ENCODE data around the gene ST6GALNAC4. TPM values are rescaled to one million over a fixed set of nuclear protein-coding genes. Genes with fewer than 3 reads are reported as not detected.

Gene ST6GALNAC4
- polyA plus RNA-seq, 1 of the 3 experiments (the other 2 are of a cell fraction), result 30.2 TPM

- peaks cover 0 to 57% of the 10 kb centered on the region in 2 experiments; a peak in 1 of 4 replicates for H3K4me1 ChIP-seq (ENCODE audit: control insufficient read depth in 1 of 2, insufficient read depth in 2 of 2, low read depth in 1 of 2, low read length in 1 of 2)
- peak overlapping the region in 1 of 2 experiments; percentile 62; a peak in 1 of 4 replicates for H3K27ac ChIP-seq (ENCODE audit: low read depth in 2 of 2, low read length in 1 of 2)
- H3K27me3 ChIP-seq (ENCODE audit: insufficient read depth), result no peaks in the 10 kb centered on the region
- CTCF ChIA-PET, result interaction anchor here (0.9 to 10.3 kb wide), 26 partner anchors 10 to 179 kb away, joined by 3 to 219 read pairs (median 12); partner anchors contain the start of genes EEIG1, NAIF1, PIP5KL1 and SLC25A25
- H3K4me3 ChIP-seq (ENCODE audit: low read depth in 2 of 2, low read length in 1 of 2), result no peak overlapping the region
- no peaks in the 10 kb centered on the region for H3K9me2 ChIP-seq
- POLR2A ChIA-PET, result no interaction called here
- WGBS (ENCODE audit: low lambda C conversion rate), result 94% methylated on average over 28 of the region's 38 CpGs
- H3K4me2 ChIP-seq, result no peak overlapping the region
- no peak overlapping the region for H2AFZ ChIP-seq (ENCODE audit: low read depth)
- no peaks in the 10 kb centered on the region for H3K9me3 ChIP-seq
- peaks cover 4 to 52% of the 10 kb centered on the region in 2 experiments for H3K36me3 ChIP-seq (replicated peaks in 1 of 2; ENCODE audit: control insufficient read depth in 1 of 2, insufficient read depth in 2 of 2, low read length in 1 of 2)
- peaks cover 7% of the 10 kb centered on the region; the same call in 1 of the 2 replicates for H4K20me1 ChIP-seq (ENCODE audit: insufficient read depth)
- peaks cover 3% of the 10 kb centered on the region for H3F3A ChIP-seq (replicated peaks; ENCODE audit: insufficient read depth)
- no peak for TF ChIP-seq YY1 (IDR thresholded peaks at IDR 0.05; ENCODE audit: low read depth)
- no peak for TF ChIP-seq POLR2AphosphoS5 (IDR thresholded peaks at IDR 0.05; ENCODE audit: low read depth, low read length)
- no peak overlapping the region for H3K9ac ChIP-seq
- no peaks in the 10 kb centered on the region; the same call in 1 of the 2 replicates for H3K79me2 ChIP-seq (ENCODE audit: insufficient read depth)
- no peak for DNase-seq
Measured at GRCh38 chr9:127944586-127945218, 27.9 kb upstream of the ST6GALNAC4 start.

- no peak overlapping the region for H2AFZ ChIP-seq (ENCODE audit: low read depth)
- H3K4me3 ChIP-seq (ENCODE audit: low read depth in 2 of 2, low read length in 1 of 2), result peak overlapping the region in 1 of 2 experiments; percentile 16; a peak in 1 of 4 replicates
- ChIA-PET CTCF (interaction anchor here (0.6 to 10.3 kb wide), 50 partner anchors 10 to 208 kb away, joined by 3 to 219 read pairs (median 5); partner anchors contain the start of genes EEIG1, NAIF1, PIP5KL1 and PTGES2), POLR2A (interaction anchor here (0.8 to 1.3 kb wide), 2 partner anchors 12 to 38 kb away, joined by 3 read pairs; no protein-coding TSS in a partner anchor)
- peak overlapping the region in 1 of 2 experiments; percentile 62; a peak in 1 of 4 replicates for H3K27ac ChIP-seq (ENCODE audit: low read depth in 2 of 2, low read length in 1 of 2)
- no peaks in the 10 kb centered on the region; the same call in 1 of the 2 replicates for H3K79me2 ChIP-seq (ENCODE audit: insufficient read depth)
- peaks cover 4 to 52% of the 10 kb centered on the region in 2 experiments for H3K36me3 ChIP-seq (replicated peaks in 1 of 2; ENCODE audit: control insufficient read depth in 1 of 2, insufficient read depth in 2 of 2, low read length in 1 of 2)
- DNase-seq, result peak; percentile 92
- peaks cover 0 to 50% of the 10 kb centered on the region in 2 experiments; a peak in 1 of 4 replicates for H3K4me1 ChIP-seq (ENCODE audit: control insufficient read depth in 1 of 2, insufficient read depth in 2 of 2, low read depth in 1 of 2, low read length in 1 of 2)
- H3K4me2 ChIP-seq, result no peak overlapping the region
- peaks cover 7% of the 10 kb centered on the region; the same call in 1 of the 2 replicates for H4K20me1 ChIP-seq (ENCODE audit: insufficient read depth)
- no peaks in the 10 kb centered on the region for H3K27me3 ChIP-seq (ENCODE audit: insufficient read depth)
- H3F3A ChIP-seq (replicated peaks; ENCODE audit: insufficient read depth), result peaks cover 3% of the 10 kb centered on the region
- no peaks in the 10 kb centered on the region for H3K9me3 ChIP-seq
- 75% methylated on average over 4 of the region's 13 CpGs for WGBS (ENCODE audit: low lambda C conversion rate)
- H3K9ac ChIP-seq, result no peak overlapping the region
- TF ChIP-seq FOXM1 (IDR thresholded peaks at IDR 0.05; ENCODE audit: low read depth) (no peak), RAD21 (IDR thresholded peaks at IDR 0.05; ENCODE audit: low read length) (peak; percentile 91), RCOR1 (IDR thresholded peaks at IDR 0.05; ENCODE audit: low read length) (peak; percentile 48; the same call in 1 of the 2 replicates), CTCF (IDR thresholded peaks at IDR 0.05) (peak; percentile 90), PBX3 (IDR thresholded peaks at IDR 0.05) (no peak), CHD2 (IDR thresholded peaks at IDR 0.05; ENCODE audit: low read length, partially characterized antibody) (peak; percentile 40), ELF1 (IDR thresholded peaks at IDR 0.05) (no peak), SMC3 (IDR thresholded peaks at IDR 0.05; ENCODE audit: low read depth, low read length) (peak; percentile 93), TEAD4 (IDR thresholded peaks at IDR 0.05; ENCODE audit: borderline replicate concordance, insufficient read depth) (no peak), EP300 (IDR thresholded peaks at IDR 0.05; ENCODE audit: borderline replicate concordance in 1 of 2, low read depth in 1 of 2, low read length in 1 of 2) (no peak), NRF1 (IDR thresholded peaks at IDR 0.05; ENCODE audit: low read depth, low read length) (peak; percentile 45)
- H3K9me2 ChIP-seq, result no peaks in the 10 kb centered on the region
Measured at GRCh38 chr9:127943731-127944144, 26.9 kb upstream of the ST6GALNAC4 start.
